Measurements from ENCODE around the gene ATP13A2. TPM values are rescaled to one million over a fixed set of nuclear protein-coding genes. Genes with fewer than 3 reads are reported as not detected.

Gene ATP13A2
- total RNA-seq, 1 donor from 2014 or later, result 54.4 TPM

GRCh38 chr1:17011092-17011438, 663 bp downstream of the ATP13A2 start:
- TF ChIP-seq, protein P1, sequence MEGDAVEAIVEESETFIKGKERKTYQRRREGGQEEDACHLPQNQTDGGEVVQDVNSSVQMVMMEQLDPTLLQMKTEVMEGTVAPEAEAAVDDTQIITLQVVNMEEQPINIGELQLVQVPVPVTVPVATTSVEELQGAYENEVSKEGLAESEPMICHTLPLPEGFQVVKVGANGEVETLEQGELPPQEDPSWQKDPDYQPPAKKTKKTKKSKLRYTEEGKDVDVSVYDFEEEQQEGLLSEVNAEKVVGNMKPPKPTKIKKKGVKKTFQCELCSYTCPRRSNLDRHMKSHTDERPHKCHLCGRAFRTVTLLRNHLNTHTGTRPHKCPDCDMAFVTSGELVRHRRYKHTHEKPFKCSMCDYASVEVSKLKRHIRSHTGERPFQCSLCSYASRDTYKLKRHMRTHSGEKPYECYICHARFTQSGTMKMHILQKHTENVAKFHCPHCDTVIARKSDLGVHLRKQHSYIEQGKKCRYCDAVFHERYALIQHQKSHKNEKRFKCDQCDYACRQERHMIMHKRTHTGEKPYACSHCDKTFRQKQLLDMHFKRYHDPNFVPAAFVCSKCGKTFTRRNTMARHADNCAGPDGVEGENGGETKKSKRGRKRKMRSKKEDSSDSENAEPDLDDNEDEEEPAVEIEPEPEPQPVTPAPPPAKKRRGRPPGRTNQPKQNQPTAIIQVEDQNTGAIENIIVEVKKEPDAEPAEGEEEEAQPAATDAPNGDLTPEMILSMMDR (IDR thresholded peaks at IDR 0.05), result no peak
- no peaks in the 10 kb centered on the region for H3K9me3 Mint-ChIP-seq (ENCODE audit: low read depth)
- H3K4me1 Mint-ChIP-seq (ENCODE audit: low read depth), result peaks cover 56% of the 10 kb centered on the region
- peak overlapping the region; percentile 77 for H3K4me3 Mint-ChIP-seq (ENCODE audit: unreplicated experiment)
- H3K27me3 Mint-ChIP-seq (ENCODE audit: low read depth), result no peaks in the 10 kb centered on the region
- H3K36me3 Mint-ChIP-seq (ENCODE audit: low read depth), result peaks cover 2% of the 10 kb centered on the region
- peak overlapping the region; percentile 41 for H3K27ac Mint-ChIP-seq (ENCODE audit: unreplicated experiment)
- DNase-seq (ENCODE audit: low spot score), result no peak

DNA sequence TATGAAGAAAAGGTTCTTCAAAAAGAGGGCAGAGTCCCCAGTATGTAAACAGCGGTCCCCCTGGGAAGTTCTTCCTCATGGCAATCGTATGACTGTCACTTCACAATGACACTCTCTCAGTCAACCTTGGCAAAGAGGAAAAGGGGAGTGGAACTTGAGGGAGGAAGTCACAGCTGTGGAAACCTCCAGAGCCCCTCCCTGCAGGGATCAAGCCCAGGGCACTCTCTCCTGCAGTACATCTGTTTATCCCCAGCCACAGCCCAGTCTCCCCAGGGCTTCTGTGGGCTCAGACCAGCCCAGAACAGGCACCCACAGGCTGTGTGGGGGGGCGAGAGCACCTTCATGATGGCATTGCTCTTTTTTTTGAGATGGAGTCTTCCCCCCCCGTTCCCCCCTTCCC, 2.0 kb downstream of the ATP13A2 start:
- peak; percentile 65 for DNase-seq (ENCODE audit: low spot score)
- peaks cover 2% of the 10 kb centered on the region for H3K36me3 Mint-ChIP-seq (ENCODE audit: low read depth)
- no peaks in the 10 kb centered on the region for H3K27me3 Mint-ChIP-seq (ENCODE audit: low read depth)
- H3K9me3 Mint-ChIP-seq (ENCODE audit: low read depth), result no peaks in the 10 kb centered on the region
- peaks cover 44% of the 10 kb centered on the region for H3K4me1 Mint-ChIP-seq (ENCODE audit: low read depth)
- H3K27ac Mint-ChIP-seq (ENCODE audit: unreplicated experiment), result no peak overlapping the region
- H3K4me3 Mint-ChIP-seq (ENCODE audit: unreplicated experiment), result no peak overlapping the region
- TF ChIP-seq, protein P1 (IDR thresholded peaks at IDR 0.05), result no peak

DNA sequence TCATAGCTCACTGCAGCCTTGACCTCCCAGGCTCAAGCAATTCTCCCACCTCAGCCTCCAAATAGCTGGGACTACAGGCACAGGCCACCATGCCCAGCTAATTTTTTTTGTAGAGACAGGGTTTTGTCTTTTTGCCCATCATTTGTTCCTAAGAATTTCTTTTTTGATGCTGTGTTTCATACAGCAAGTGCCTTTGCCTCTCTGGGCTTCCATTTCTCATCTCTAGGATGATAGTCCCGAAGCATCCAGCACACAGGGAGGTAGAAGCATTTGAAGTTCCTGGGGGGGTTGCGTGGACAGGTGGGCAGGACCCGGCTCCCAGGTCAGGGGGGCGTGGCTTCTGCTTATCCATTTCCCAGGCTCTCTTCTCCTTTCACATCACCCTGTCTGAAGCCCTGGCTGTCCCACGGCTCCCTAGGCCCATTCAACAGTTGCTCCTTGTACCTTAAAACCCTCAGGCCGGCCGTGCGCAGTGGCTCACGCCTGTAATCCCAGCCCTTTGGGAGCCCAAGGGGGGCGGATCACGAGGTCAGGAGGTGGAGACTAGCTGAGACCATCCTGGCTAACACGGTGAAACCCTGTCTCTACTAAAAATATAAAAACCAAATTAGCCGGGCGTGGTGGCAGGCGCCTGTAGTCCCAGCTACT, 3.4 kb downstream of the ATP13A2 start:
- Mint-ChIP-seq H3K27ac (ENCODE audit: unreplicated experiment) (no peak overlapping the region), H3K36me3 (ENCODE audit: low read depth) (peaks cover 8% of the 10 kb centered on the region), H3K4me3 (ENCODE audit: unreplicated experiment) (no peak overlapping the region), H3K9me3 (ENCODE audit: low read depth) (no peaks in the 10 kb centered on the region), H3K27me3 (ENCODE audit: low read depth) (no peaks in the 10 kb centered on the region), H3K4me1 (ENCODE audit: low read depth) (peaks cover 44% of the 10 kb centered on the region)
- DNase-seq (ENCODE audit: low spot score), result no peak
- TF ChIP-seq, protein P1 (IDR thresholded peaks at IDR 0.05), result no peak

- H3K36me3 Mint-ChIP-seq (ENCODE audit: low read depth), result peaks cover 12% of the 10 kb centered on the region
- no peaks in the 10 kb centered on the region for H3K27me3 Mint-ChIP-seq (ENCODE audit: low read depth)
- H3K4me1 Mint-ChIP-seq (ENCODE audit: low read depth), result peaks cover 31% of the 10 kb centered on the region
- no peaks in the 10 kb centered on the region for H3K9me3 Mint-ChIP-seq (ENCODE audit: low read depth)
- H3K4me3 Mint-ChIP-seq (ENCODE audit: unreplicated experiment), result no peak overlapping the region
- no peak for DNase-seq (ENCODE audit: low spot score)
- TF ChIP-seq, protein P1 (IDR thresholded peaks at IDR 0.05), result no peak
- no peak overlapping the region for H3K27ac Mint-ChIP-seq (ENCODE audit: unreplicated experiment)
These were observed 4.6 kb downstream of the ATP13A2 start for GRCh38 chr1:17007121-17007520.

DNA sequence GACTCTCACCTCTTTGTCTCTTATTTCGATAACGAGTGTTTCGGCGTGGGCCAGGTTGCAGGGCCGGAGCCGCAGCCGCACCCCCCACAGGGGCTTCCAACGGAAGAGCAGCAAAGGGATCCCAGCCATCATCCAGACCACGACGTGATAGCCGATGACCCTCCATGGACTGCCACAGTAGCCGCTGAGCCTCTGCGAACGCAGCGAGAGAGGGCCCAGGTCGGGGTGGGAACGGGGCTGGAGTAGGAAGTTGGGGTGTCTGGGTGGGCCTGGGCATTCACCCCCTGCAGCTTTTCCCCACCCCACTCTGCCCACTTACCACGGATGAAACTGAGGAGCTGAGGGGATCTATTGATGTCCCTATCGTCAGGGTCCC, 6.4 kb downstream of the ATP13A2 start:
- H3K27ac Mint-ChIP-seq (ENCODE audit: unreplicated experiment), result no peak overlapping the region
- no peaks in the 10 kb centered on the region for H3K27me3 Mint-ChIP-seq (ENCODE audit: low read depth)
- peaks cover 21% of the 10 kb centered on the region for H3K4me1 Mint-ChIP-seq (ENCODE audit: low read depth)
- no peak for DNase-seq (ENCODE audit: low spot score)
- H3K36me3 Mint-ChIP-seq (ENCODE audit: low read depth), result peaks cover 17% of the 10 kb centered on the region
- TF ChIP-seq, protein P1 (IDR thresholded peaks at IDR 0.05), result no peak
- no peaks in the 10 kb centered on the region for H3K9me3 Mint-ChIP-seq (ENCODE audit: low read depth)
- H3K4me3 Mint-ChIP-seq (ENCODE audit: unreplicated experiment), result no peak overlapping the region

Measured in chondrocyte (in vitro differentiated cells).